Lung (tissue), 12 donors: Measurements from ENCODE around the gene MCTP1. TPM values are rescaled to one million over a fixed set of nuclear protein-coding genes. Genes with fewer than 3 reads are reported as not detected.
A peak's percentile ranks its signal among the peaks of the same experiment; 100 is the strongest.

Source experiments
- ATAC-seq: fragments of 200-7000 bp; cut with Tn5 transposase; one replicate; pipeline ENCODE4 v1.9.1; 2020; ENCODE audit warnings: moderate number of reproducible peaks; ENCODE audit not compliant: insufficient read depth, low FRiP score
- DNase-seq, 3 donors: peaks; one replicate each; pipeline ENCODE4 v3.0.0-alpha.2; 2013 to 2017
- H3K27ac ChIP-seq, 2 donors: one replicate each; pipeline ENCODE4 v1.5.1; 2013; ENCODE audit warnings: mild to moderate bottlenecking in 2 of 2, moderate library complexity in 2 of 2, control low read depth in 1 of 2, inconsistent platforms in 1 of 2, low read depth in 1 of 2, low read length in 1 of 2
- H3K27me3 ChIP-seq, 3 donors: one replicate each; pipeline ENCODE4 v1.5.1; 2013; ENCODE audit warnings: low read length in 2 of 3; ENCODE audit not compliant: control insufficient read depth in 3 of 3, insufficient read depth in 3 of 3
- H3K36me3 ChIP-seq, 4 donors: one replicate each; pipeline ENCODE4 v1.5.1; 2013; ENCODE audit warnings: low read length in 4 of 4, mild to moderate bottlenecking in 1 of 4, moderate library complexity in 1 of 4; ENCODE audit not compliant: control insufficient read depth in 4 of 4, insufficient read depth in 4 of 4
- H3K4me1 ChIP-seq, 5 donors: one replicate each; pipeline ENCODE4 v1.5.1; 2013; ENCODE audit warnings: low read length in 5 of 5, mild to moderate bottlenecking in 2 of 5, moderate library complexity in 1 of 5; ENCODE audit not compliant: control insufficient read depth in 5 of 5, insufficient read depth in 5 of 5
- H3K4me3 ChIP-seq: one replicate; pipeline ENCODE4 v1.5.1; 2013; ENCODE audit warnings: mild to moderate bottlenecking, control low read depth, moderate library complexity
- H3K9ac ChIP-seq, 2 donors: one replicate each; pipeline ENCODE4 v1.5.1; 2013; ENCODE audit warnings: low read length in 2 of 2, control low read depth in 1 of 2; ENCODE audit not compliant: insufficient read depth in 1 of 2
- H3K9me3 ChIP-seq, 4 donors: one replicate each; pipeline ENCODE4 v1.5.1; 2013; ENCODE audit warnings: low read length in 3 of 4, mild to moderate bottlenecking in 1 of 4, moderate library complexity in 1 of 4; ENCODE audit not compliant: control insufficient read depth in 4 of 4, insufficient read depth in 3 of 4
- CTCF ChIP-seq: IDR thresholded peaks from 2 replicates; pipeline ENCODE4 v1.5.1; 2012; ENCODE audit warnings: mild to moderate bottlenecking; ENCODE audit errors: control extremely low read depth, extremely low read depth
- WGBS, 2 donors: extraction: QIAGEN DNeasy Blood & Tissue Kit; methylation state at CpG; one replicate each; pipeline ENCODE4 v1.1.7; 2013; 5-methylcytosine and 5-hydroxymethylcytosine counted together
- polyA plus RNA-seq, 2 donors: library from polyadenylated mRNA; stranded (reverse); fragments of 200-250 nt; gene quantifications; one replicate each; pipeline ENCODE4 v1.2.1, GENCODE V29; 2013
- total RNA-seq, 2 donors: library from RNA; depleted of rRNA in 1 of 2; stranded (reverse); fragments of >200 nt in 1 of 2; gene quantifications; one replicate each; pipeline ENCODE4 v1.2.1, GENCODE V29; 2014 to 2021
- donor health status: control.
- donor health status: control.
- donor health status: Bipolar disorder and iron deficiency.
- donor health status: healthy.
- donor health status: DM: yes; HTN: yes; CAD: no.

The MCTP1 gene
- total and polyA plus RNA-seq, 4 donors = 5.8 to 34.8 (median 27.4) TPM

GRCh38 chr5:95327211-95327610 is 42.3 kb upstream of the MCTP1 start:
- no peaks in the 10 kb centered on the region for H3K4me1 ChIP-seq
- TF ChIP-seq CTCF = no peak
- no peak overlapping the region for H3K27ac ChIP-seq
- H3K36me3 ChIP-seq = no peaks in the 10 kb centered on the region
- no peaks in the 10 kb centered on the region for H3K27me3 ChIP-seq
- no peak overlapping the region for H3K4me3 ChIP-seq
- 62% methylated on average over 6 of the region's 6 CpGs for WGBS, 2 donors
- ATAC-seq = no peak
- no peaks in the 10 kb centered on the region for H3K9me3 ChIP-seq
- no peak overlapping the region for H3K9ac ChIP-seq
- no peak for DNase-seq

- ATAC-seq = no peak
- no peak for TF ChIP-seq CTCF
These were observed 32.8 kb upstream of the MCTP1 start for GRCh38 chr5:95317687-95318086.

GRCh38 chr5:95317085-95317484 is 32.2 kb upstream of the MCTP1 start:
- ATAC-seq (no peak), DNase-seq (no peak)
- 90 to 93% methylated on average over 2 of the region's 2 CpGs for WGBS, 2 donors
- Histone ChIP-seq H3K4me1 (no peaks in the 10 kb centered on the region), H3K4me3 (no peak overlapping the region), H3K27ac (no peak overlapping the region), H3K9me3 (no peaks in the 10 kb centered on the region), H3K9ac (no peak overlapping the region), H3K27me3 (no peaks in the 10 kb centered on the region), H3K36me3 (no peaks in the 10 kb centered on the region)
- TF ChIP-seq CTCF = no peak

More at GRCh38 chr5:95317687-95318086, 32.8 kb upstream of the MCTP1 start:
- DNase-seq = no peak
- Histone ChIP-seq H3K9ac (no peak overlapping the region), H3K27ac (no peak overlapping the region), H3K27me3 (no peaks in the 10 kb centered on the region), H3K9me3 (no peaks in the 10 kb centered on the region), H3K4me3 (no peak overlapping the region), H3K4me1 (no peaks in the 10 kb centered on the region), H3K36me3 (no peaks in the 10 kb centered on the region)
- 60 to 85% methylated on average over 4 of the region's 4 CpGs for WGBS, 2 donors

- Histone ChIP-seq H3K27ac (no peak overlapping the region), H3K27me3 (no peaks in the 10 kb centered on the region), H3K9me3 (no peaks in the 10 kb centered on the region), H3K4me3 (no peak overlapping the region), H3K36me3 (no peaks in the 10 kb centered on the region), H3K4me1 (no peaks in the 10 kb centered on the region), H3K9ac (no peak overlapping the region)
- no peak for ATAC-seq
- peak in 2 of 3 donors; percentile 34 to 69 for DNase-seq
- 66 to 88% methylated on average over 2 of the region's 2 CpGs for WGBS, 2 donors
- TF ChIP-seq CTCF = no peak
These were observed 19.8 kb upstream of the MCTP1 start for GRCh38 chr5:95304711-95305110.
